B cell (primary cell): ENCODE results near the gene ESR1.

Experiments used
- CTCF ChIP-seq: fragments of 200-600 bp; IDR thresholded peaks from one replicate; pipeline ENCODE4 v1.8.0; 2022; ENCODE audit warnings: antibody characterized with exemption, mild to moderate bottlenecking
- EZH2 ChIP-seq: IDR thresholded peaks from 2 replicates; pipeline ENCODE4 v1.6.1; 2012; ENCODE audit warnings: borderline replicate concordance, low read depth, mild to moderate bottlenecking, moderate library complexity, low read length; ENCODE audit not compliant: insufficient read depth, poor library complexity, severe bottlenecking

GRCh38 chr6:152166497-152166896, 359.0 kb downstream of the ESR1 start:
- TF ChIP-seq CTCF: no peak
- TF ChIP-seq EZH2: no peak
